IPS-18c (cell line): ENCODE measurements around the gene ATP6V1G2.
"Not testable (repeated sequence)": the region's sequence is repeated elsewhere in the genome, so short reads cannot be mapped to it uniquely, and the experiment has no call there.

Experiments
- H3K4me3 ChIP-seq: 2 replicates; pipeline ENCODE4 v1.7.0; 2013; ENCODE audit warnings: low read depth, mild to moderate bottlenecking, low read length, moderate library complexity; ENCODE audit not compliant: insufficient read depth
- H3K9me3 ChIP-seq: one replicate; pipeline ENCODE4 v1.6.1; 2013; ENCODE audit warnings: mild to moderate bottlenecking, low read length, moderate library complexity; ENCODE audit not compliant: control insufficient read depth, insufficient read depth

The ATP6V1G2 gene

GRCh38 chr6:31546339-31546957 lies at the start of gene ATP6V1G2:
TSS of gene ATP6V1G2 (minus strand) at chr6:31546608. CDS start at chr6:31546559, 49 bp downstream.
- Histone ChIP-seq H3K9me3 (no peaks in the 10 kb centered on the region), H3K4me3 (peak within 1 kb of the TSS; percentile 55)

- Histone ChIP-seq H3K9me3 (no peaks in the 10 kb centered on the region), H3K4me3 (no peak overlapping the region)
These were observed 46.0 kb upstream of the ATP6V1G2 start for GRCh38 chr6:31592396-31592771.

DNA sequence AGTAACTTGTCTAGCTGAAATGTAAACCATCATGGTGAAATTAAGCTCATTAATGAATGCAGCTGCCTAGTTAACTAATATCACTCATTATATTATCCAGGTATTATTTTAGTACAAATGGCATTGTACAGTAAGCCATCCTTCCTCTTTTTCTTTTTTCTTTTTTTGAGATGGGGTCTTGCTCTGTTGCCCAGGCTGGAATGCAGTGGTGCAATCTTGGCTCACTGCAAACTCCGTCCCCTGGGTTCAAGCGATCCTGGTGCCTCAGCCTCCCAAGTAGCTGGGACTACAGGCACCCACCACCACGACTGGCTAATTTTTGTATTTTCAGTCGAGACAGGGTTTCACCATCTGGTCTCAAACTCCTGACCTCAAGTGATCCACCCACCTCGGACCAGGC lies 44.3 kb upstream of the ATP6V1G2 start:
- H3K4me3 ChIP-seq, H3K9me3 ChIP-seq: not testable (repeated sequence)

DNA sequence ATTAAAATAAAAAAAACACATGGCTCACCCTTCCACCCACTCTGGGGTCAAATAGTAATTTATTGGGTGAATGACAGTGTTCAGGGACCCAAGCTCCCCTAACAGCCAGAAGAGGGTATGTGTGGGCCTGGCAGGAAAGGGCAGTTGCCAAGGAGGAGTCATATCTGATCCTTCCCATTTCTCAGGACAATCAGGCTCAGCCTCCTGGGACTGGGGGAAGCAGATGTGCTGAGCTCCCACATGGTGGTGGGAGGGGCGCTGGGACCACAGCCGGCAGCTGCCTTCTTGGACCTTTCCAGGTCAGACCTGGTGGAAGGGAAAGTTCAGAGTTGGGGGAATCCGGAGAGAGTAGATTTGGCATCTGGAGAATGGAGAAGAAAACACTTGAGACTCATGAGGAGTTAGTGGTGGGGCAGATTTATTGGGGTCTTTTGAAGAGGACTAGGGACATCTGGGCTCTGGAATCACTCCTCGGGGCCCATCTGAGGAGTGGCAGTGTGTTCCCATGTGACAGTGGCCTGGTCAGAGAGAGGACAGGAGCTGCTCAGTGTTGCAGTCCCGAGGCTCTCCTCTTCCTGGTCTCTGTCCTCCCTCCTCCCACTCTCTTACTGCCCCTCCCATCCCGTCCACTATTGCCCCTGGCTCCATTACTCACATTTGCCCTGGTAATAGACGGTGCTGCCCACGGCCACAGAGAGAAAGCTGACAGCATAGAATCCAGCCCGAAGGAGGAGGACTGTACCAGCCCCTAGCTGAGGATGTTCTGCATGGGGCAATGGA lies 42.7 kb upstream of the ATP6V1G2 start:
- H3K9me3 ChIP-seq = no peaks in the 10 kb centered on the region

GRCh38 chr6:31587791-31588777 lies 41.7 kb upstream of the ATP6V1G2 start:
- H3K9me3 ChIP-seq = no peaks in the 10 kb centered on the region

More for the DNA sequence above, 42.7 kb upstream of the ATP6V1G2 start:
- H3K4me3 ChIP-seq = no peak overlapping the region

GRCh38 chr6:31586599-31587281 lies 40.3 kb upstream of the ATP6V1G2 start:
- Histone ChIP-seq H3K4me3 (no peak overlapping the region), H3K9me3 (no peaks in the 10 kb centered on the region)

More at GRCh38 chr6:31587791-31588777, 41.7 kb upstream of the ATP6V1G2 start:
- no peak overlapping the region for H3K4me3 ChIP-seq

- no peak within 1 kb of the TSS for H3K4me3 ChIP-seq
- peaks cover 2% of the 10 kb centered on the region for H3K9me3 ChIP-seq
These were observed 39.6 kb upstream of the ATP6V1G2 start, which contains the start of gene LST1 for GRCh38 chr6:31586008-31586407. TSS of gene LST1 (plus strand) at chr6:31586277. CDS start at chr6:31587300, 1,023 bp downstream.

GRCh38 chr6:31585491-31585890 lies 39.1 kb upstream of the ATP6V1G2 start:
- Histone ChIP-seq H3K9me3 (peaks cover 5% of the 10 kb centered on the region), H3K4me3 (no peak overlapping the region)

GRCh38 chr6:31582230-31582643 lies 35.8 kb upstream of the ATP6V1G2 start, which contains the start of gene LTB:
TSS of gene LTB (minus strand) at chr6:31582424. CDS start at chr6:31582417, 7 bp downstream.
- Histone ChIP-seq H3K9me3 (peaks cover 5% of the 10 kb centered on the region), H3K4me3 (peak within 1 kb of the TSS; percentile 98)

DNA sequence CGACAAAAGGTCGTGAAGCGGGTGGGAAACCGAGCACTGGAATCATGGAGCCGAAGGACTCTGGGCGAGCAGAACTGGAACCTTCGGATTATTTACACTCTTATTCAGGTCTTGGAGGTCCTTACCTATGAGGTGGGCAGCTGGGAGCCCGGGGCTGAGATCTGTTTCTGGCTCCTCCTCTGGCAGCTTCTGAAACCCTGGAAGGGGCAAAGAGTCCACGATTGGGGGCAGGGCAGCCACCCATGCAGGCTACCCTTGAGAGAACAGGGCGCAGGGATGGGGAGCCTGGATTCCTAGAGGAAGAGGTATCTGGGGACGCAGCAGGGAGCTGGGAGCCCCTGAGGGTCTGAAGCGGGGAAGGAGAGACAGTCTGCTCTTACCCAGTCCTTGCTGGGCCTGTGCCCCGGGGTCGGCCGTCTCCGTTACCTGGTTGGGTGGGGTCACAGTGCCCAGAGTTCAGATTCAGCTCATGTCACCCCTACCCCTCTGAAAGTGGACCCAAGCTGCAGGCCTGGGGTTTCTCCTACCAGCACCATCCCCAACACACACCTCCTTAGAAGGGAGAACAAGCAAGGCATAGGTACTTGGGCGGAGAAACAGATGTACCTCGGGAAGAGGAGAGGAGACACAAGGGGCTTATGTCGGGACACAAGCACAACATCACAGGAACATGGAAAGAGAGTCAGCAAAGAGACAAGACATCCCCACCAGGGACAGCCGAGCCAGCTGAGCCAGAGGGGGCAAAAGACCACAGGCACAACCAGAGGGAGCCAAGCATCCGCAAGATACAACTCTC lies 35.2 kb upstream of the ATP6V1G2 start:
- Histone ChIP-seq H3K4me3 (peak overlapping the region; percentile 98), H3K9me3 (peaks cover 5% of the 10 kb centered on the region)

- H3K9me3 ChIP-seq = peaks cover 5% of the 10 kb centered on the region
- H3K4me3 ChIP-seq = peak overlapping the region; percentile 98
These were observed 34.5 kb upstream of the ATP6V1G2 start for GRCh38 chr6:31580807-31581433.

GRCh38 chr6:31580438-31580740 lies 34.0 kb upstream of the ATP6V1G2 start:
- peak overlapping the region; percentile 98 for H3K4me3 ChIP-seq
- peaks cover 5% of the 10 kb centered on the region for H3K9me3 ChIP-seq

DNA sequence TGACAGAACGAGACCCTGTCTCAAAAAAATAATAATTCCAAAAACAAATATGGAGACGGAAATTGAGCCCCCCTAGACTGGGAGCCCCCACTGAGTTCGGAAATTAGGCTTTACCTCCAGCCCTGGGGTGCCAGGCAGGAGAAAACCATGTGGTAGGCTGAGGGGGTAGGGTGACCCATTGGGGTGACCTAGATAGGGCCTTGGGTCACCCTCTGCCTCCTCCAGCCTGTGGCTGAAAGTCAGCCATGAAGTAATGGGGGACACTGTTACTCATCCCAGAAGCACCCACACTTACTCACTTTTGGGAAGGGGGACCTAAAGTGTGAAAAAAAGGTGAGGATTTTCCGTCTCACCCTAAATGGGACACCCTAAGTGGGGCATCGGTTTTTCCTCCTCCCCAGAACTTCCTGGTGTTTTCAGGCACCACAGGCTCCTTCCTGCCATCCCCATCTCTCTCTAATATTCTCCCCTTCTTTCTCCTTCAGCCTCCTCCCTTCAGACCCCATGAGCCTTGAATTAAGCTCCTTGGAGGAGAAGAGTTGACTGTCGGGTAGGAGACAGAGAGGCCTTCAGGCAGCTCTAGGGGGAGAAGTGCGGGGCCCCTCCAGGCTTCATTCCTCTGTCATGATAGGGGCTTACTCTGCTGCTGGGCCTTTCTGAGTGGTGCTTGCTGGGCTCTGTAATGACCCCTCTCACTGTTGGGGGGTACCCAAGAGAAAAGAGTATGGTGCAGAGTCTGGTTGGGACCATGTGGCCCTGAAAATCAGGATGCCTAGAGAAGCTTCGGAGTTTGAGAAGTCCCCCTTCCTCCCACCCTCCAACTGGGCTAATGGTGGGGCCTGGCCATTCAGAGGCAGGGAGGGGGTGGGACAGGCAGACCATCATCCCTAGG lies 33.4 kb upstream of the ATP6V1G2 start:
- Histone ChIP-seq H3K9me3 (peaks cover 5% of the 10 kb centered on the region), H3K4me3 (no peak overlapping the region)

GRCh38 chr6:31579119-31579505 lies 32.7 kb upstream of the ATP6V1G2 start:
- H3K4me3 ChIP-seq = no peak overlapping the region
- H3K9me3 ChIP-seq = peaks cover 5% of the 10 kb centered on the region
